ENCODE data around the gene SPHKAP. TPM values are rescaled to one million over a fixed set of nuclear protein-coding genes. Genes with fewer than 3 reads are reported as not detected.

Gene SPHKAP
- total RNA-seq, 2 experiments from 2014 or later: not detected

DNA sequence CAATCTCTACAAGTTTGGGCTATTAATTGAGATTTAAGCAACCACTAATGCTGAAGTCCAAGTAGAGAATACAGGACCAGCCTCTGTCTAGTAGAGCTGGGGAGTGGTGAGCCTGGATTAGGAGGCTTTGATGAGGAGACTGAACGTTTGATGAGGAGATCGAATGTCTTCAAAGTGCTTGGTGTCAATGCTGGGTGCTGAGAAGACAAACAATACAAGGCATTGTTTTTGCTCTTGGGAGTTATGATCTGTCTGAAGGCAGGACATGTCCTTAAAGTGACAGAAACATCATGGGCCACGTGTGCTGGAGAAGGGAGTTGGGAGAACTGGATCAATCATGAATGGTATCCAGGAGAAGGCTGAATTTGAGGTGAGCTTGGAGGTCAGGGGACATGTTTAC is 143.6 kb downstream of the SPHKAP start:
- H3K4me1 ChIP-seq (ENCODE audit: insufficient read depth, low read length): no peaks in the 10 kb centered on the region
- no peaks in the 10 kb centered on the region for H3K36me3 ChIP-seq (ENCODE audit: insufficient read depth, low read length)
- H3K9me3 ChIP-seq (ENCODE audit: control insufficient read depth in 1 of 2, insufficient read depth in 1 of 2, low read length in 2 of 2): no peaks in the 10 kb centered on the region
- CTCF ChIA-PET: no interaction called here
- Mint-ChIP-seq H3K9me3 (no peaks in the 10 kb centered on the region), H3K4me3 (no peak overlapping the region), H3K27me3 (no peaks in the 10 kb centered on the region), H3K36me3 (ENCODE audit: low read depth) (no peaks in the 10 kb centered on the region), H3K27ac (no peak overlapping the region), H3K4me1 (ENCODE audit: low read depth) (no peaks in the 10 kb centered on the region)
- ATAC-seq (ENCODE audit: poor library complexity) (no peak), DNase-seq (no peak)
- intact Hi-C loops (cut with DNase I, micrococcal nuclease): no loop called here
- POLR2A ChIA-PET: no interaction called here
- no peaks in the 10 kb centered on the region for H3K27me3 ChIP-seq (ENCODE audit: control insufficient read depth in 1 of 2, insufficient read depth in 2 of 2, low read length in 2 of 2)
- no peak overlapping the region for H3K27ac ChIP-seq (ENCODE audit: low read depth in 1 of 2, low read length in 2 of 2)
- TF ChIP-seq, protein P1, sequence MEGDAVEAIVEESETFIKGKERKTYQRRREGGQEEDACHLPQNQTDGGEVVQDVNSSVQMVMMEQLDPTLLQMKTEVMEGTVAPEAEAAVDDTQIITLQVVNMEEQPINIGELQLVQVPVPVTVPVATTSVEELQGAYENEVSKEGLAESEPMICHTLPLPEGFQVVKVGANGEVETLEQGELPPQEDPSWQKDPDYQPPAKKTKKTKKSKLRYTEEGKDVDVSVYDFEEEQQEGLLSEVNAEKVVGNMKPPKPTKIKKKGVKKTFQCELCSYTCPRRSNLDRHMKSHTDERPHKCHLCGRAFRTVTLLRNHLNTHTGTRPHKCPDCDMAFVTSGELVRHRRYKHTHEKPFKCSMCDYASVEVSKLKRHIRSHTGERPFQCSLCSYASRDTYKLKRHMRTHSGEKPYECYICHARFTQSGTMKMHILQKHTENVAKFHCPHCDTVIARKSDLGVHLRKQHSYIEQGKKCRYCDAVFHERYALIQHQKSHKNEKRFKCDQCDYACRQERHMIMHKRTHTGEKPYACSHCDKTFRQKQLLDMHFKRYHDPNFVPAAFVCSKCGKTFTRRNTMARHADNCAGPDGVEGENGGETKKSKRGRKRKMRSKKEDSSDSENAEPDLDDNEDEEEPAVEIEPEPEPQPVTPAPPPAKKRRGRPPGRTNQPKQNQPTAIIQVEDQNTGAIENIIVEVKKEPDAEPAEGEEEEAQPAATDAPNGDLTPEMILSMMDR (IDR thresholded peaks at IDR 0.05): no peak
- H3K4me3 ChIP-seq (ENCODE audit: low read length): no peak overlapping the region

DNA sequence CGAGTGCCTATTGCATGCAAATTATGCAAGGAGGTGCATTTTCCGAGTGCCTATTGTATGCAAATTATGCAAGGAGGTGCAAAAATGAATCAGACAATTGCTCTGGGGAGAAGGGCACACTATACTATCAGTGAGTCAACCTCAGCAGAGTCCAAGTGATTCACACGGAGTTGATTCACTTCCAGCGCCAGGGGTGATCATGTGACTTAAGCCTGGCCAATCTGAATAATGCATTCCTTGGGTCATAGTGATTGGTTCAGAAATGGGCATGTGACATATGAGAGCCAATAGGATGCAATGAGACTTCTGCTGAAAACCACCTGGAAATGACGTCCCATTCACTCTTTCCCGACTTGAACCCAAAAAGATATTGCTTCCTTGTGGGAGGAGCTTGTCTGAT is 157.9 kb downstream of the SPHKAP start:
- Mint-ChIP-seq H3K4me1 (ENCODE audit: low read depth) (no peaks in the 10 kb centered on the region), H3K36me3 (ENCODE audit: low read depth) (no peaks in the 10 kb centered on the region), H3K4me3 (no peak overlapping the region), H3K27ac (no peak overlapping the region), H3K27me3 (no peaks in the 10 kb centered on the region), H3K9me3 (peaks cover 9% of the 10 kb centered on the region)
- intact Hi-C loops (cut with DNase I, micrococcal nuclease): no loop called here
- Histone ChIP-seq H3K27me3 (ENCODE audit: control insufficient read depth in 1 of 2, insufficient read depth in 2 of 2, low read length in 2 of 2) (no peaks in the 10 kb centered on the region), H3K27ac (ENCODE audit: low read depth in 1 of 2, low read length in 2 of 2) (no peak overlapping the region), H3K9me3 (ENCODE audit: control insufficient read depth in 1 of 2, insufficient read depth in 1 of 2, low read length in 2 of 2) (peaks cover 0 to 7% of the 10 kb centered on the region in 2 experiments), H3K4me1 (ENCODE audit: insufficient read depth, low read length) (no peaks in the 10 kb centered on the region), H3K36me3 (ENCODE audit: insufficient read depth, low read length) (no peaks in the 10 kb centered on the region), H3K4me3 (ENCODE audit: low read length) (no peak overlapping the region)
- TF ChIP-seq, protein P1 (IDR thresholded peaks at IDR 0.05): no peak
- ChIA-PET POLR2A (no interaction called here), CTCF (no interaction called here)
- DNase-seq: no peak
- no peak for ATAC-seq (ENCODE audit: poor library complexity)

DNA sequence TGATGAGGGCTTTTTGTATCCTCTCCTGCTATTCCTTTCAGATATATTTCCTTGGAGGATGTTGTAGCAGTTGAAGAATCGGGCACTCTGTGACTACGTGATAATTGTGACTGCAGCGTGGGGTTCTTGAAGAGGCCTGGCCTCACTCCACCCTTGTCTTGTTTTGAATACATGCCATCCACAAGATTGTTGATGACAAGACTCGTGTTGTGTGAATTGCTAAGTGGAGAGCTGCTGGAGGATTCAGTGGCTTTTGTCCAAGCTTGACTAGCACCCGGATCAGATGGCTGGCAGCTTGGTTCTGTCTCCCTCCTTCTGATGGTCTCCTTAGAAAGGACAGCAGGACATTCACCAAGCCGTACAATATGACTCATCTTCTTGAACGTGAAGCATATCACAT is 163.2 kb downstream of the SPHKAP start:
- H3K4me3 Mint-ChIP-seq: no peak overlapping the region
- H3K27me3 Mint-ChIP-seq: no peaks in the 10 kb centered on the region
- no peak overlapping the region for H3K4me3 ChIP-seq (ENCODE audit: low read length)
- H3K36me3 ChIP-seq (ENCODE audit: insufficient read depth, low read length): no peaks in the 10 kb centered on the region
- ATAC-seq (ENCODE audit: poor library complexity) (no peak), DNase-seq (no peak)
- no peaks in the 10 kb centered on the region for H3K27me3 ChIP-seq (ENCODE audit: control insufficient read depth in 1 of 2, insufficient read depth in 2 of 2, low read length in 2 of 2)
- H3K36me3 Mint-ChIP-seq (ENCODE audit: low read depth): no peaks in the 10 kb centered on the region
- H3K27ac ChIP-seq (ENCODE audit: low read depth in 1 of 2, low read length in 2 of 2): no peak overlapping the region
- H3K9me3 Mint-ChIP-seq: peaks cover 5% of the 10 kb centered on the region
- H3K4me1 ChIP-seq (ENCODE audit: insufficient read depth, low read length): no peaks in the 10 kb centered on the region
- CTCF ChIA-PET: no interaction called here
- TF ChIP-seq, protein P1 (IDR thresholded peaks at IDR 0.05): no peak
- peaks cover 0 to 18% of the 10 kb centered on the region in 2 experiments for H3K9me3 ChIP-seq (ENCODE audit: control insufficient read depth in 1 of 2, insufficient read depth in 1 of 2, low read length in 2 of 2)
- intact Hi-C loops (cut with DNase I, micrococcal nuclease): no loop called here
- POLR2A ChIA-PET: no interaction called here
- H3K27ac Mint-ChIP-seq: no peak overlapping the region
- no peaks in the 10 kb centered on the region for H3K4me1 Mint-ChIP-seq (ENCODE audit: low read depth)
